Measurements from ENCODE around the gene ATXN3L. TPM values are rescaled to one million over a fixed set of nuclear protein-coding genes. Genes with fewer than 3 reads are reported as not detected.

ATXN3L gene
- total and polyA plus RNA-seq, 9 donors: not detected

DNA sequence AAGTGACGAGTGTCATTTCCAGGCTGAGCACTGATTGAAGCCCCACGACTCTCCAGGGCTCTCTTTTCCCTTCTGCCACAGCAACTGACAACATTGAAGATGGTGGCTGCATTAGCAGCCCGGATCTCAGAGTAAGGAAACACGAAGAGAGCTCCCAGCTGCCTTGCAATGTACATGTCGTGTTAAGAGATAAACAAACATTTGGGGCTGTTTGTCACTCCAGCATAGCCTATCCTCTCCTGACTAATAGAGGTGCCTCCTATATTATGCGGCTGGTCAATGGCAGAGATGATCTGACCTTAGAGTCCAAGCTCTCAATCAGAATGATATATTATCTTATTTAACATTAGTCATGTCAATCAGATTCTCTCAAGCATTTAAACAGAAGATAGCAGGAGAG, 38.6 kb downstream of the ATXN3L start:
- H3K4me3 ChIP-seq: no peak overlapping the region
- intact Hi-C loops (cut with DNase I): no loop called here
- TF ChIP-seq EP300 (IDR thresholded peaks at IDR 0.05) (no peak), POLR2A (IDR thresholded peaks at IDR 0.05) (no peak)
- TF ChIP-seq, protein P1, sequence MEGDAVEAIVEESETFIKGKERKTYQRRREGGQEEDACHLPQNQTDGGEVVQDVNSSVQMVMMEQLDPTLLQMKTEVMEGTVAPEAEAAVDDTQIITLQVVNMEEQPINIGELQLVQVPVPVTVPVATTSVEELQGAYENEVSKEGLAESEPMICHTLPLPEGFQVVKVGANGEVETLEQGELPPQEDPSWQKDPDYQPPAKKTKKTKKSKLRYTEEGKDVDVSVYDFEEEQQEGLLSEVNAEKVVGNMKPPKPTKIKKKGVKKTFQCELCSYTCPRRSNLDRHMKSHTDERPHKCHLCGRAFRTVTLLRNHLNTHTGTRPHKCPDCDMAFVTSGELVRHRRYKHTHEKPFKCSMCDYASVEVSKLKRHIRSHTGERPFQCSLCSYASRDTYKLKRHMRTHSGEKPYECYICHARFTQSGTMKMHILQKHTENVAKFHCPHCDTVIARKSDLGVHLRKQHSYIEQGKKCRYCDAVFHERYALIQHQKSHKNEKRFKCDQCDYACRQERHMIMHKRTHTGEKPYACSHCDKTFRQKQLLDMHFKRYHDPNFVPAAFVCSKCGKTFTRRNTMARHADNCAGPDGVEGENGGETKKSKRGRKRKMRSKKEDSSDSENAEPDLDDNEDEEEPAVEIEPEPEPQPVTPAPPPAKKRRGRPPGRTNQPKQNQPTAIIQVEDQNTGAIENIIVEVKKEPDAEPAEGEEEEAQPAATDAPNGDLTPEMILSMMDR (IDR thresholded peaks at IDR 0.05): no peak
- 75 to 86% (median 79%) methylated on average over 6 of the region's 6 CpGs for WGBS, 3 donors
- H3K27me3 ChIP-seq: no peaks in the 10 kb centered on the region
- peaks cover 1% of the 10 kb centered on the region for H3K4me1 ChIP-seq (ENCODE audit: insufficient read depth)
- no peaks in the 10 kb centered on the region for H3K36me3 ChIP-seq
- peaks cover 0 to 3% of the 10 kb centered on the region in 2 donors for H3K9me3 ChIP-seq
- DNase-seq: no peak
- H3K27ac ChIP-seq: no peak overlapping the region

DNA sequence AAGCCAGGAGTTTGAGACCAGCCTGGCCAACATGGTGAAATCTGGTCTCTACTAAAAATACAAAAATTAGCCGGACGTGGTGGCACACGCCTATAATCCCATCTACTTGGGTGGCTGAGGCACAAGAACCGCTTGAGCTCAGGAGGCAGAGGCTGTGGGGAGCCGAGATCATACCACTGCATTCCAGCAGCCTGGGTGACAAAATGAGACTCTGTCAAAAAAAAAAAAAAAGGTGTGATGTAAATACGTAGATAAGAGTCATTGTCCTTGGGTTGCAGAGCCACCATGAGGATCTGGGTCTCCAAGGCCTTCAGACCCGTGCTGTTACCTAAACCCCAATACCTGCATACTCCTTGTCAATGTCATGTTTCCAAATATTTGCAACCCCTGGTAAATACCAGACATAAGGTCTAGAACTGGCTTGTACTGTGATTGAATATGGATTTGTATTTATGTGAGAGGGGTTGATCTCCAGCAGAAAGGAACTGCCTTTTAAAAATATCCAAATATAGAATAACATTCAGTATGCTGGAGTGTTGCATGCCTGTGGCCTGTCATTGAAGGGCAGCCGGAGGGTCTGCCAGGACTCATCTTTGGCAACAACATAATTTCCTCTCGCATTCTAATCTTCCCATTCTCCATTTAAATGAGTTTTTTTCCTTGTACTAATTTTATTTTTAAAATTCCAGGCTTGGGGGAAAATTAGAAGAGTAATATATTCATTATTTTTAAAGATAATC, 40.4 kb downstream of the ATXN3L start:
- Histone ChIP-seq H3K9me3 (no peaks in the 10 kb centered on the region), H3K4me1 (ENCODE audit: insufficient read depth) (peaks cover 1% of the 10 kb centered on the region), H3K27ac (no peak overlapping the region), H3K27me3 (no peaks in the 10 kb centered on the region), H3K4me3 (no peak overlapping the region), H3K36me3 (no peaks in the 10 kb centered on the region)
- intact Hi-C loops (cut with DNase I): no loop called here
- 72 to 77% (median 75%) methylated on average over 9 of the region's 9 CpGs for WGBS, 3 donors
- no peak for DNase-seq
- no peak for TF ChIP-seq EP300 (IDR thresholded peaks at IDR 0.05)
- TF ChIP-seq, protein P1 (IDR thresholded peaks at IDR 0.05): no peak
- TF ChIP-seq POLR2A (IDR thresholded peaks at IDR 0.05): no peak

DNA sequence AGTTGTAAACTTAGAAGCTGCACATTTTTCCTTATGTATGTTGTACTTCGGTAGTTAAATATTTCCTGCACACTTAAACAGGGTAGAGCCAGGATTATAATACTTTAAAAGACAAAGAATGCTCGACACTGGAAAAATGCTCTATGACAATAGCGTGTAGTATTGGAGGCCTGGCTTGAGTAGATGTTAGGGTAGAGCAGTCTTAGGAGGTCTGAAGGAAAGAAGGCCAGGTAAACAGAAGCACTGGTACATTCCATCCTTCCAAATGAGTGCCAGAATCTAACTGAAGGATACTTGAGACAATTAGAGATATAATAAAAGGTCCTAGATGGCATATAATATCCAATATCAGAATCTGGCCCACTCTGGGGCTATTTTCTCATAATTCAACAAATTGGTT, 42.3 kb downstream of the ATXN3L start:
- Histone ChIP-seq H3K9me3 (no peaks in the 10 kb centered on the region), H3K27ac (peak overlapping the region in 1 of 2 donors; percentile 5), H3K4me1 (ENCODE audit: insufficient read depth) (peaks cover 1% of the 10 kb centered on the region), H3K27me3 (no peaks in the 10 kb centered on the region), H3K4me3 (no peak overlapping the region), H3K36me3 (no peaks in the 10 kb centered on the region)
- TF ChIP-seq, protein P1 (IDR thresholded peaks at IDR 0.05): no peak
- TF ChIP-seq POLR2A (IDR thresholded peaks at IDR 0.05) (no peak), EP300 (IDR thresholded peaks at IDR 0.05) (no peak)
- intact Hi-C loops (cut with DNase I): no loop called here
- DNase-seq: no peak
- WGBS, 3 donors: 36 to 45% (median 40%) methylated on average over 3 of the region's 3 CpGs

DNA sequence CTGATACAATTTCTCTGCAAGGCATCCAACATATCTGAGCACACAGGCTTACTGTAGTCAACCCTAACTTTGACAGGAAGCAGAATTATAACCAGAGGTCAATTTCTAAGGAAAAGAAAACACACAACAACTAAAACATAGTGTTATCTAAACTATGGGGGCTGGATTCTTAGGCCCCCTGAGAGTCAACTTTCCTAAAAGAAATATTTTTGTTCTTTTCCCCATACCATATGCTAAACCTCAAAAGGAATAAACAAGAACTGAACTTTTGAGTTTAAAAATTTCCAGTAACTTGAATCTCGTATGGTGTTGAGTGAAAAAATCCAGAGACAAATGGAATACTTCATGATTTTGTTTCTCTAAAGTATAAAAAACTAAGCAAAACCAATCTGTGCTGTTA, 42.9 kb downstream of the ATXN3L start:
- DNase-seq: no peak
- 11 to 16% (median 12%) methylated on average over 1 of the region's 1 CpG for WGBS, 3 donors
- Histone ChIP-seq H3K4me3 (no peak overlapping the region), H3K36me3 (no peaks in the 10 kb centered on the region), H3K27me3 (no peaks in the 10 kb centered on the region), H3K9me3 (no peaks in the 10 kb centered on the region), H3K4me1 (ENCODE audit: insufficient read depth) (peaks cover 1% of the 10 kb centered on the region), H3K27ac (peak overlapping the region in 1 of 2 donors; percentile 5)
- intact Hi-C loops (cut with DNase I): no loop called here
- TF ChIP-seq EP300 (IDR thresholded peaks at IDR 0.05) (no peak), POLR2A (IDR thresholded peaks at IDR 0.05) (no peak)
- TF ChIP-seq, protein P1 (IDR thresholded peaks at IDR 0.05): no peak

All from ovary (tissue), 9 donors.